WI38 (cell line): ENCODE measurements around the gene RBM20.

Experiments used
- H3K4me3 ChIP-seq: 2 replicates; pipeline ENCODE4 v1.5.1; 2011; ENCODE audit warnings: low read depth, mild to moderate bottlenecking, control low read depth, low read length
- CTCF ChIP-seq: IDR thresholded peaks from 2 replicates; pipeline ENCODE4 v1.5.1; 2012; ENCODE audit warnings: low read depth, mild to moderate bottlenecking, control low read depth, low read length

Gene RBM20

GRCh38 chr10:110803239-110803749, 159.2 kb downstream of the RBM20 start:
- no peak overlapping the region for H3K4me3 ChIP-seq
- no peak for TF ChIP-seq CTCF

- peak; percentile 51 for TF ChIP-seq CTCF
- H3K4me3 ChIP-seq: no peak overlapping the region
These were observed 159.7 kb downstream of the RBM20 start for GRCh38 chr10:110803830-110804338.

DNA sequence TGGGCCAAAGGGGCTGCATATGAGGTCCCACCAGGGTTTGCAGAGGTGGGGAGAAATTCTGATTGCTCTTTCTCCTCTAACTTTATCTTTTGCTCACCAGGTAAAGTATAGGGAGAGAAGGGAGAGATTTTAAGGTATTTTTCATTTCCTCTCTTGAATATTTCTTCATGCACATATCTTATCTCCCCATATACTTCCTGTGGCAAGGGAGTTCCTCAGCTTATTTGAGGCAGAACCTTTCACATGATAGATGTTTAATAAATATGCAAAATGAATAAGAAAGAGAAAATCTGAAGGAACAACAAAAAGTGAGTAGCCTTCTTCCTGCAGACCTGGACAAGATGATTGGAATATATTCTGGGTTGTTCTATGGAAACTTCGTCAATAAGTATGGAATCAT, 160.2 kb downstream of the RBM20 start:
- TF ChIP-seq CTCF: no peak
- no peak overlapping the region for H3K4me3 ChIP-seq

- TF ChIP-seq CTCF: no peak
- no peak overlapping the region for H3K4me3 ChIP-seq
These were observed 161.2 kb downstream of the RBM20 start for GRCh38 chr10:110805292-110805691.

- TF ChIP-seq CTCF: no peak
- H3K4me3 ChIP-seq: no peak overlapping the region
These were observed 162.2 kb downstream of the RBM20 start for GRCh38 chr10:110806335-110806734.

GRCh38 chr10:110808123-110808522, 164.0 kb downstream of the RBM20 start:
- TF ChIP-seq CTCF: no peak
- no peak overlapping the region for H3K4me3 ChIP-seq

- no peak for TF ChIP-seq CTCF
- no peak overlapping the region for H3K4me3 ChIP-seq
These were observed 164.5 kb downstream of the RBM20 start for GRCh38 chr10:110808615-110809014.
